Memory B cell (primary cell): ENCODE results near the gene DRGX.

ENCODE experiments used
- ATAC-seq: fragments of 150-1000 bp; cut with Tn5 transposase; 2 replicates; pipeline ENCODE4 v1.10.0; 2021; ENCODE audit warnings: low read depth, mild to moderate bottlenecking, moderate library complexity
- DNase-seq, 2 donors: peaks; one replicate each; pipeline ENCODE4 v3.0.0; 2022; ENCODE audit warnings: low spot score in 2 of 2
- H3K27ac Mint-ChIP-seq: one replicate; pipeline ENCODE4 v1.8.0; 2022; ENCODE audit warnings: mild to moderate bottlenecking, moderate library complexity, mixed read lengths
- H3K27me3 Mint-ChIP-seq: one replicate; pipeline ENCODE4 v1.8.0; 2022; ENCODE audit warnings: mixed read lengths
- H3K36me3 Mint-ChIP-seq: one replicate; pipeline ENCODE4 v1.8.0; 2022; ENCODE audit warnings: mild to moderate bottlenecking, mixed read lengths
- H3K4me1 Mint-ChIP-seq: one replicate; pipeline ENCODE4 v1.8.0; 2022; ENCODE audit warnings: mixed read lengths
- H3K4me3 Mint-ChIP-seq: one replicate; pipeline ENCODE4 v1.8.0; 2022; ENCODE audit warnings: mild to moderate bottlenecking, moderate library complexity, mixed read lengths
- H3K9me3 Mint-ChIP-seq: one replicate; pipeline ENCODE4 v1.8.0; 2022; ENCODE audit warnings: mixed read lengths

DRGX gene

GRCh38 chr10:49356944-49357343 is 38.9 kb downstream of the DRGX start:
- Mint-ChIP-seq H3K4me3 (no peak overlapping the region), H3K4me1 (peaks cover 3% of the 10 kb centered on the region)
- ATAC-seq = no peak

GRCh38 chr10:49356181-49356580 is 39.7 kb downstream of the DRGX start:
- H3K36me3 Mint-ChIP-seq = peaks cover 2% of the 10 kb centered on the region
- peaks cover 3% of the 10 kb centered on the region for H3K9me3 Mint-ChIP-seq
- peaks cover 4% of the 10 kb centered on the region for H3K27me3 Mint-ChIP-seq
- H3K27ac Mint-ChIP-seq = no peak overlapping the region
- ATAC-seq (no peak), DNase-seq (no peak)
- peaks cover 2% of the 10 kb centered on the region for H3K4me1 Mint-ChIP-seq
- no peak overlapping the region for H3K4me3 Mint-ChIP-seq

More at GRCh38 chr10:49356944-49357343, 38.9 kb downstream of the DRGX start:
- peaks cover 4% of the 10 kb centered on the region for H3K27me3 Mint-ChIP-seq
- no peak overlapping the region for H3K27ac Mint-ChIP-seq
- peaks cover 3% of the 10 kb centered on the region for H3K9me3 Mint-ChIP-seq
- DNase-seq = no peak
- peaks cover 2% of the 10 kb centered on the region for H3K36me3 Mint-ChIP-seq

DNA sequence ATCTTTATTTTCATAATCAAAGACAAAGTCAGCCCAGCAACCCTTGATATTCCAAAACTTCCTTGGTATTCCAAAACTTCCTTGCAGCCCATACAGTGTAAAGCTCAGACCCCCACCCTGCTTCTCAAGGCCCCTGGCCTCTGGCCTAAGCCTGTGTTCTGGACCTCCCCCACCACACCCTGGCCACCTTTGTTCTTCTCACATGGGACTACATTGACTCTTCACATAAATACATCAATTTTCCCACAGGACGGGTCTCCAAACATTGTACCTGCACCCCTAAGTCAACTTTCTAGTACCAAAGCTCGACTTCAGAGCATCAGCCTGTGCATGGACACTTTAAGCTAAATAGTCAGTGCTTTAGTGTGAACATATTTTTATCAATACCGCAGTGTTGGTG is 40.7 kb downstream of the DRGX start:
- Mint-ChIP-seq H3K27me3 (peaks cover 4% of the 10 kb centered on the region), H3K9me3 (peaks cover 5% of the 10 kb centered on the region), H3K4me1 (peaks cover 2% of the 10 kb centered on the region), H3K36me3 (peaks cover 2% of the 10 kb centered on the region), H3K4me3 (no peak overlapping the region), H3K27ac (no peak overlapping the region)
- no peak for DNase-seq
- ATAC-seq = no peak

DNA sequence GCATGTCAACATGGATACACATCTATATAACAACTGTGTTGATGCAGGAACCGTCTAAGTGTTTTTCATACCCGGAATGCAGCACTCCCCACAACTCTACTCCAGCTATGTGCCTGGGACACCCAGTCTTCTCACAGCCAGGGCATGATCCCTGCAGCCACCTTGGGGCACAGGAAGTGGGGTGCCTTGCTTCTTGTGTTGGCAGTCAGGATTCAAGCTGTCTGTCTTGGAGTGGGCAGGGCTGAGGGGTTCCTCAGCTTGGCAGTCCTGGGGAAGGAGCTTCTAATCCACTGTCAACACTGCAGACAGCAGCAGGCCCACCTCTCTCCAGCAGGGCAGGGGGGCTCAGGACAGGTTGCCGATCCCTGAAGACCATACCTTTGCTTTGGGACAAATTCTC is 41.3 kb downstream of the DRGX start:
- DNase-seq = no peak
- Mint-ChIP-seq H3K27ac (no peak overlapping the region), H3K27me3 (peaks cover 4% of the 10 kb centered on the region), H3K4me1 (peaks cover 2% of the 10 kb centered on the region), H3K9me3 (peaks cover 6% of the 10 kb centered on the region), H3K36me3 (peaks cover 4% of the 10 kb centered on the region), H3K4me3 (no peak overlapping the region)
- no peak for ATAC-seq

DNA sequence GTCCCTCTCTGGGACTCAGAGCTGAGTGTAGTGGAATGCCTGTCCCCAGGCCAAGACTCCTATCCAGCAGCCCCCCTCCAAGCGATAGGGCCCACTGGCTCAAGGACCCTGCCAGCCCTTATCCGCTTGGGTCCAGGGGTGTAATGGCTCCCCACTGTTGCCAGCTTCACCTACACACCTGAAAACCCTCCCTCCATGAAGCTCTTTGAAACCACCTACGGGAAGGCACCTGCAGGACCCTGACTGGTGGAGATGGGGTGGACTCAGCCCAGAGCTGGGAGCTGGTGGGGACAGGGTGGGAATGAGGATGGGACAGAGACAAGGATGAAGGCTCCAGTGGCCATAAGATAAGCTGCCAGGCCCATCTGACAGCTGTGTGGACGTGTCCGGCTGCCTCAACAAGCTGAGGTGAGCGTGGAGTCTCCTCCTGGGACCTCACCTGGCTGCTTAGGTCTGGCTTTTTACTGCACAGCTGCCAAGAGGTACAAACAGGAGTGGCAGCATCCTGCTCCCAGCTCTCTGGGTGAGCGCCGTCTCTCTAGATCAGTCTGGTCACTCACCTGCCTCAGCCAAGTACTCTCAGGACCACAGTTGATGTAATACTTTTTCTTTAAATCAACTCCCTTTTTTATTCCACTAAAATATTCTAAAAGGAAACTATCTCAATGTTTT is 41.9 kb downstream of the DRGX start:
- H3K4me3 Mint-ChIP-seq = no peak overlapping the region
- H3K27me3 Mint-ChIP-seq = peaks cover 4% of the 10 kb centered on the region
- H3K36me3 Mint-ChIP-seq = peaks cover 4% of the 10 kb centered on the region
- no peak overlapping the region for H3K27ac Mint-ChIP-seq
- peaks cover 2% of the 10 kb centered on the region for H3K4me1 Mint-ChIP-seq
- ATAC-seq (no peak), DNase-seq (no peak)
- H3K9me3 Mint-ChIP-seq = peaks cover 6% of the 10 kb centered on the region

DNA sequence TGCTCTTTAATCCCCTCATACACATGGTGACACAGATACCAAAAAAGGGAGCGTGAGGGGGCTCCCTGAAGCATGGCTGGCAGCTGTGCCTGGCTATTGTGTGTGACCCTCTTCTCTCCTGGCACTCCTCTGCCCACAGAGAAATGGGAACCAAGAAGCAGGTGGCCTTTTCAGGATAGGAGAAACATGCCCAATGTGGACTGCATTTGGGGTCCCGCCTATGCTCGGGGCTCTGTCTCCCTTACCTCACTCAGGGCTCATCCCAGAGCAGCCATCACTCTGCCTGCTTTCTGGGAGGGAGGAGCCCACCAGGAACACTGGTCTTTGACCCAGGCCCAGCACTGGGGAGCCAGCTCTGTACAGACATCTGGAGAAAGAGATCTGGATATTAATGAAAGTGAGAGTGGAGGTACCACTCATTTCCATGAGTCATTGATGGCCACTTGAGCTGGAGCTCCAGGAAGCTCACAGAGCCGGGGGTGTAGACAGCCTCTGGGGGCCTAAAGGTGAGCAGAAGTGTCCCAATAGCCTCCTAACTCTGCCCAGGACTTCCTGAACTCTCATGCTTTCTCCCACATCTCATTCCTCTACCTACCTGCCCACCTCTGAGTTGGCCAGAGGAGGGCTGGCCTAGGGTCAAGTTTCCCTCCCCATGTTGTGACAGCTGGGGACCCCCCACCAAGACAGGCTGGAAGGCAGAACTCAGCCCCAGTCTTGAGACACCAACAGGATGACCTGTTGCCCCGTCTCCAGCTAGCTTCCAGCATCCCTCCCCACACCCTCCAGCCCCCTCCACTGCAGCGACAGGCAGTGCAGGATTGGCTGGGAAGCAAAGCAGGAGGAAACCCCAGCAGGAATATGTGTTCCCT is 42.6 kb downstream of the DRGX start:
- no peak for ATAC-seq
- H3K9me3 Mint-ChIP-seq = peaks cover 7% of the 10 kb centered on the region

GRCh38 chr10:49352323-49352722 is 43.6 kb downstream of the DRGX start:
- H3K4me1 Mint-ChIP-seq = peaks cover 2% of the 10 kb centered on the region
- H3K27me3 Mint-ChIP-seq = peaks cover 4% of the 10 kb centered on the region
- H3K4me3 Mint-ChIP-seq = no peak overlapping the region
- H3K27ac Mint-ChIP-seq = no peak overlapping the region
- DNase-seq = no peak
- H3K9me3 Mint-ChIP-seq = peaks cover 7% of the 10 kb centered on the region
- ATAC-seq = no peak
- peaks cover 4% of the 10 kb centered on the region for H3K36me3 Mint-ChIP-seq

More for the DNA sequence above, 42.6 kb downstream of the DRGX start:
- no peak overlapping the region for H3K27ac Mint-ChIP-seq
- no peak overlapping the region for H3K4me3 Mint-ChIP-seq
- peaks cover 2% of the 10 kb centered on the region for H3K4me1 Mint-ChIP-seq
- peaks cover 4% of the 10 kb centered on the region for H3K36me3 Mint-ChIP-seq
- peaks cover 4% of the 10 kb centered on the region for H3K27me3 Mint-ChIP-seq
- DNase-seq = no peak

GRCh38 chr10:49351669-49352068 is 44.2 kb downstream of the DRGX start:
- Mint-ChIP-seq H3K27me3 (peaks cover under 1% of the 10 kb centered on the region), H3K9me3 (peaks cover 5% of the 10 kb centered on the region), H3K4me1 (no peaks in the 10 kb centered on the region), H3K36me3 (peaks cover 2% of the 10 kb centered on the region), H3K27ac (no peak overlapping the region), H3K4me3 (no peak overlapping the region)
- DNase-seq (no peak), ATAC-seq (no peak)

DNA sequence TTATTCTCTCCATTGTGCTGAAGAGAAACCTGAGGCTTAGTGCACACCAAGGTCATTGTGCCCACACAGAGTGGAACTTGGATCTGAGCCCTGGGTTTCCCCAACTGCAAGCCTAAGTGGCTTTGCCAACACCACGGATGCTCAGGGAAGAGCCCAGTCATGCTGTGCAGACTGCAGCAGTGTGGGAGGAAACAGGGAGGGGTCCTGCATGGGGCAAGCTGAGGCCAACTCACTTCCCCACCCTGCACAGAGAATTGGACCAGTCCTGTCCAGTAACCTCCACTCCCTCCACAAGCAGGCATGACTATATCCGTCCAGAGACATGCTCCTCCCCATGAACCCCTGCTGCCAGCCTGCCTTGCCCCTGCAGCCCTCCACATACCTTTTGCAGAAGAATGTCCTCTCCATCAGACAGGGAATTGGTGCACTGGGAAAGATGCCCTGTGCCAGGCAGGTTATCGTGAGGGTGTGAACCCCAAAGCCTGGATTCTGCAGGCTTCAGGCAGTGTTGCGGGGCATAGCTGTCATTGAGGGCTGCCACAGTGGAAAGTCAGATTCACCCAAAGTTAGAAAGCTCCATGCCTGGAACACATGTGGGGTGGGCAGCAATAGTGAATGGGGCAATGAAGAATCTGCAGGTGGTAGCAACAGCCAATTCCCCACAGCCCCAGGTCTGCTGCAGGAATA is 44.9 kb downstream of the DRGX start:
- no peak overlapping the region for H3K27ac Mint-ChIP-seq
- no peak overlapping the region for H3K4me3 Mint-ChIP-seq
- DNase-seq = no peak
- H3K4me1 Mint-ChIP-seq = no peaks in the 10 kb centered on the region
- peaks cover 5% of the 10 kb centered on the region for H3K9me3 Mint-ChIP-seq
- no peak for ATAC-seq
- no peaks in the 10 kb centered on the region for H3K27me3 Mint-ChIP-seq
- peaks cover 2% of the 10 kb centered on the region for H3K36me3 Mint-ChIP-seq

DNA sequence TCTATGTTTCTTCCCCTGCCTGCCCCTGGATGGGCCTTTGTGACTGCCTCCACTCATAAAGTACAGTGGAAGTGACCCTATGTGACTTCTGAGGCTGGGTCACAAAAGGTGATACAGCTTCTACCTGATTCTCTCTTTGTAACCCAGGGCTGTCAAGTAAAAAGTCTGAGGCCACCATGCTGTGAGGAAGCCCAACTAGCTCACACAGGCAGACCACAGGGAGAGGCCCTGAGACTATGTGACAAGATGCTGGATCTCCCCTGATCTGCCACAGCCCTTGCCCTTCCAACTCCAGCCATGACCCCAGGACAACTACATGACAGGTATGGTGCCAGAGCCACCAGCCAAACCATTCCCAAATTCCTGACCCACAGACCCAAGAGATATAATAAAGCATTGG is 45.8 kb downstream of the DRGX start:
- H3K4me1 Mint-ChIP-seq = no peaks in the 10 kb centered on the region
- peaks cover 5% of the 10 kb centered on the region for H3K9me3 Mint-ChIP-seq
- DNase-seq = no peak
- no peak for ATAC-seq
- H3K4me3 Mint-ChIP-seq = no peak overlapping the region
- no peaks in the 10 kb centered on the region for H3K27me3 Mint-ChIP-seq
- H3K27ac Mint-ChIP-seq = no peak overlapping the region
- H3K36me3 Mint-ChIP-seq = peaks cover 2% of the 10 kb centered on the region

GRCh38 chr10:49349390-49349789 is 46.5 kb downstream of the DRGX start:
- Mint-ChIP-seq H3K9me3 (peaks cover 5% of the 10 kb centered on the region), H3K36me3 (peaks cover 2% of the 10 kb centered on the region), H3K4me1 (no peaks in the 10 kb centered on the region), H3K4me3 (no peak overlapping the region), H3K27me3 (no peaks in the 10 kb centered on the region), H3K27ac (no peak overlapping the region)
- no peak for DNase-seq
- no peak for ATAC-seq

DNA sequence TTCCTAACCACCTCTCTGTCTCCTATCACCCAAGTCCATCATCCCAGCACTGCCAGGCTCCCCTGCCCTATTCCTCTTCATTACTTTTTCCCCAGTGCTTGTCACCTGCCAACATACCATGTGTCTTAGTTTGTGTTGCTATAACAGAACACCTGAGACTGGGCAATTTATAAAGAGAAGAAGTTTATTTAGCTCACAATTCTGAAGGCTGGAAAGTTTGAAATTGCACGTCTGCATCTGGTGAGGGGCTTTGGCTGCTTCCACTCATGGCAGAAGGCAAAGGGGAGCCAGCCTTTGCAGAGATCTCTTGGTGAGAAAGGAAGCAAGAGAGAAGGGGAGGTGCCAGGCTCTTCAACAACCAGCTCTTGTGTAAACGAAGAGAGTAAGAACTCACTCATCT is 47.3 kb downstream of the DRGX start:
- H3K4me3 Mint-ChIP-seq = no peak overlapping the region
- DNase-seq (no peak), ATAC-seq (no peak)
- peaks cover 2% of the 10 kb centered on the region for H3K36me3 Mint-ChIP-seq
- H3K4me1 Mint-ChIP-seq = no peaks in the 10 kb centered on the region
- H3K9me3 Mint-ChIP-seq = peaks cover 5% of the 10 kb centered on the region
- H3K27me3 Mint-ChIP-seq = peaks cover under 1% of the 10 kb centered on the region
- H3K27ac Mint-ChIP-seq = no peak overlapping the region

GRCh38 chr10:49347827-49348226 is 48.1 kb downstream of the DRGX start:
- H3K9me3 Mint-ChIP-seq = peaks cover 6% of the 10 kb centered on the region
- no peaks in the 10 kb centered on the region for H3K4me1 Mint-ChIP-seq
- DNase-seq (no peak), ATAC-seq (no peak)
- peaks cover 2% of the 10 kb centered on the region for H3K36me3 Mint-ChIP-seq
- H3K4me3 Mint-ChIP-seq = no peak overlapping the region
- peaks cover 1% of the 10 kb centered on the region for H3K27me3 Mint-ChIP-seq
- no peak overlapping the region for H3K27ac Mint-ChIP-seq

DNA sequence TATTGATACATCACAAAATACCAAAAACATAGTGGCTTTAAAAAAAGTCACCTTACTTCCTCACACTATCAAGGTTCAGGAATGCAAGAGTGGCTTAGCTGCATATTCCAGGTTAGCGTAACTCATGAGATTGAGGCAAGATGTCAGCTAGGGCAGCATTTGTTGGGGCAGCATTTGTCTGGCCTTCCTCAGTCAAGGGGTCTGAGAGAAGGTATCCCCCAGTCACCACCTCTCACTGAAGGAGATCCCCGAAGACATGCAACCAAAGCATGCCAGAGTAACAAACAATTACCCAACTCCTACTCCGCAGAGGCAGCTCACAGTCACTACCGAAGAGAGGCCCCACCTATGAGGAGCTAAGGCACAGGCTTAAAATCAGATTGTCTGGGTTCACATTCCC is 48.5 kb downstream of the DRGX start:
- Mint-ChIP-seq H3K27ac (no peak overlapping the region), H3K4me3 (no peak overlapping the region), H3K4me1 (no peaks in the 10 kb centered on the region), H3K27me3 (peaks cover 1% of the 10 kb centered on the region), H3K9me3 (peaks cover 6% of the 10 kb centered on the region), H3K36me3 (peaks cover 2% of the 10 kb centered on the region)
- DNase-seq (no peak), ATAC-seq (no peak)
